NOMO-1 treated with dmso at 0.1 percent for 144 hours (cell line): Measurements from ENCODE around the gene GSTO2.

Source experiments
- DNase-seq: peaks from one replicate; lab custom pipeline; 2025; ENCODE audit not compliant: unreplicated experiment; lab: John Stamatoyannopoulos, UW

The GSTO2 gene

DNA sequence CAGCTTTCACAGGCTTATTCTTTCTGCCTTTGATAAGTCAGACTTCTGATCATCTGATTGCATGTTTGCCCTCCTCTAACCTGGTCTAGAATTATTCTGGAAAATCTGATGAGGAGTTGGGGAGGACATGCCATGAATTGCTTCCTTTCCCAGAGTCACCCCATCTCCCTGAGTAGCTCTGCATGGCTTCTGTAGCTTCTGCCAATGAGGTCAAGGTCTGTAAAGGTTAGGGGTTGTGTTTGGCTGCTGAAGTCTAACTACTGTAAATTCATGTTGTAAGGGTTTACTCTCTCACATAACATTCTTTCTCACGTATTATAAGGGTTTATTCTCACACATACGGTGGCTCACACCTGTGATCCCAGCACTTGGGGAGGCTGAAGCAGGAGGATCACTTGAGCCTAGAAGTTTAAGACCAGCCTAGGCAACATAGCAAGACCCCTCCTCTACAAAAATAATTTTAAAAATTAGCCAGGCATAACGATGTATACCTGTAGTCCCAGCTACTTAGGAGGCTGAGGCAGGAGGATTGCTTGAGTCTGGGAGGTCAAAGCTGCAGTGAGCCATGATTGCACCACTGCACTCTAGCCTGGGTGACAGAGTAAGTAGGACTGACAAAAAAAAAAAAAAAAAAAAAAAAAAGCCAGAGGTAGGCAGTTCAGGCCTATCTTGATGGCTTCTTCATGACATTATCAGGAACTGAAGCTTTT lies 10.7 kb downstream of the GSTO2 start:
- no peak for DNase-seq

- no peak for DNase-seq
Measured at GRCh38 chr10:104281694-104282093, 12.7 kb downstream of the GSTO2 start.

DNA sequence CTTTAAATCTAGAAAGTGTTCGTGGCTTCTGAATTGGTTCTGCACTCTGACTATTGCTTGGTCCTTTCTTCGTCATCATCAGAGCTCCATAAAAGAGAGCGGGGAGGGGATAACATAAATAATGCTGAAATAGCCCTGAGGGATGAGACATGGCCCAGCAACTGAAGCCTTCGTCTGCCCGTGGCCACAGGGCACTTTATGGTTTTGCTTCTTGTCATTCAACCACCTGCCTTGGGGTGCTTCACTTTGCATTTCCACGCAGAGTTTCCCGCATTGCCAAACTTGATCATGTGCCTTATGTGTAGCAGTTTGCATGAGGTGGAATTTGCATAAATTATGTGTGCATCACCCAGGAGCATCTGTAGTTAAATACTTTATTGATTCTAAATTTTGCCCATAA lies 15.9 kb downstream of the GSTO2 start:
- no peak for DNase-seq

GRCh38 chr10:104286939-104287338 lies 18.0 kb downstream of the GSTO2 start:
- DNase-seq = no peak

DNA sequence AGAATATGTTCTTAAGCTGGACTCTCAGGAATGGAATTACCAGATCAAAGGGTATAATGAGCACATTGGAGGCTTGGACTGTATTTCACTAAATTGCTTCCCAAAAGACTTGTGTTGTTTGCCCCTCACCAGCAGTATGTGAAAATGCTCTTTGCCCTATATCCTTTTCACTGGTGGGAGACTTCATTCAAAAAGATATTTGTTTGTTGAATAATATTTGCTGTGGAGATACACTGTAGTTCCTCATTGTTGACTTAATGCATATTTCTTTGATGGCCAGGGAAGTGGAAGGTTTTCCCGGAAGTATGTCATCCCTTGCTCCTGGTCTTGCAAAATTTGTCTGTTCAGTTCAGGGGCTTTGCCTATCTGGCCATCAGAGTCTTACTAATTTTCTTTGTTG lies 19.4 kb downstream of the GSTO2 start:
- DNase-seq = no peak

DNA sequence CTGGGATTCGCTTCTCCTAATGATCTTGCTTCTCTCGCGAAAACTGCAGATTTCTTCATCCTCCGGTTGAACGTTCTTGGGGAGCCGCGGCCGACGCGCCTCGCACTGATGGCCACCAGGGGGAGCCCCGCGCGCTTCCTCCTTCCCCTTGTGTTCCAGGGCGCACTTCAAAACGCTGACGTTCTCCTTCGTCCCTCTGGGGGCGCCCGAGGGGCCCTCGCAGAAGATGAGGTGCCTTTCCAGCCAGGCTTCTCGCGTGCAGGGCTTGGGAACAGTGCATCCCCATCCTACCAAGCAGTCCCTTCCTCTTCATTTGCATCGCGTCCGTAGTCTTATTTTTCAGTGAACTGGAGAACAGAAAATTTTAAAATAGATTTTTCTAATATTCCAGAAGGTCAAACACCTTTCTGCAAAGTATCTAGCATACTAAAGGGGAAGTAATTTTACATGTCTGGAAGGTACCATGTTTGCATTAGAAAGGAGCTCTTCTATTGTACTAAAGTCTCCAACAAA lies 22.5 kb downstream of the GSTO2 start:
- DNase-seq = peak; percentile 78

DNA sequence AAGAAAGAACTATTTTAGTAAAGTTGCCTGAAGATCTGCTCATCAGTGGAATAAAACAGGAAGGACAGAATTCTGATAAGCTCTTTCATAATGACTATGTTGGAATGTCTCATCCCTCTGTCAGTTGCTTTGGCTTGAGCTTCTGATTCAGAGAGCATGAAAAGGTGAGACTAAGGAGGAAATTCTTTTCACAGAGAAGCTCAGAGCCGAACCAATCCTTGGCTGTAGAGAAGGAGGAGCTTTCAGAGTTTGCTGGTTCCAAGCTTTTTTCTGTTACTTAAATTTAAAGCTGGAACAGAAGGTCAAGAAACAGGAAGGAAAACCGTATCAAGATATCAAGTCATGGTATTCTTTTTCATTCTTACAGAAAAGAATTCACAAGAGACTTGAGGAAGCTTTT lies 24.0 kb downstream of the GSTO2 start:
- no peak for DNase-seq

GRCh38 chr10:104293781-104294321 lies 24.9 kb downstream of the GSTO2 start:
- DNase-seq = no peak

- DNase-seq = no peak
Measured at GRCh38 chr10:104296687-104297436, 27.9 kb downstream of the GSTO2 start.

DNA sequence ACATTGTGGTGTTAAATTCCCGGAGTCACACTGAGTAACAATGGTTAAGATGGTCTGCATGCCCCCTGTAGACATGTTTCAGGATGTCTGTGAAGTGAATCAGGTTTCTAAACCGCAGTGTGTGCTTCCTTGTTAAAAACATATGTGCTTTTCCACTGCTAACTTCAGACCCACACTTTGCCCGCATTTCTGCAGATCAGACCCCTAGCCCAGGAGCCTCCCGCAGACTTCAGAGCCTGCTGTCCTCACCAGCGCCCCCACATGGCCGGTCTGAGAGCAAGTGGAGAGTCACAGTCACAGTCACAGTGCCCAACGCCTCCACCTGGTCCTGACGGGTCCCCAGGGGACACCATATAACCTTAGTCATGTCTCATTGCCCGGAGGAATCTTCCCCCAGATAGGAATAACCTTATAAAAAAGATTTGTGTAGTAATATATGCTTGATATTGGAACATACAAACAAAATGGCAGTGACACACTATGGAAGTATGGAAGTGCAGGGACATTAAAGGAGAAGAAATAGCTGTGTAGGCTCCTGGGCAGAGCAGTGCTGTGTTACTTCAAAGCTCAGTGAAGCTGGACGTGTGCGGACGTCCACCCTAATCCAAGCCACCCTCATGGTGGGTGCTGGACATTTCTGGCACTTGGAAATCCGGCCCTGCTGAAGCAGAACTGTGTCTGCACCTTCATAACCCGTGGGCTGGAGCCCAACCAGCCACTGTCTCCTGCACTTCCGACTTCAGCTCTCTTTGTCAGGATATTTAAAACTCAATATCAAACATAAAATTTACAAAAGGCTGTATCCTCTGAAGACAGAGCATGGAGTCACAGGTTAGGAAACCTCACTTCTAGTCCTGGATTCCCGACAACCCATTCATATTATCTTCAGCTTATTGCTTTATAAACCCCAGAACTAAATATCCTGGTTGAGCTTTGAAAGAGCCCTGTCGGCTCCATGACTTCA lies 29.0 kb downstream of the GSTO2 start:
- DNase-seq = no peak

DNA sequence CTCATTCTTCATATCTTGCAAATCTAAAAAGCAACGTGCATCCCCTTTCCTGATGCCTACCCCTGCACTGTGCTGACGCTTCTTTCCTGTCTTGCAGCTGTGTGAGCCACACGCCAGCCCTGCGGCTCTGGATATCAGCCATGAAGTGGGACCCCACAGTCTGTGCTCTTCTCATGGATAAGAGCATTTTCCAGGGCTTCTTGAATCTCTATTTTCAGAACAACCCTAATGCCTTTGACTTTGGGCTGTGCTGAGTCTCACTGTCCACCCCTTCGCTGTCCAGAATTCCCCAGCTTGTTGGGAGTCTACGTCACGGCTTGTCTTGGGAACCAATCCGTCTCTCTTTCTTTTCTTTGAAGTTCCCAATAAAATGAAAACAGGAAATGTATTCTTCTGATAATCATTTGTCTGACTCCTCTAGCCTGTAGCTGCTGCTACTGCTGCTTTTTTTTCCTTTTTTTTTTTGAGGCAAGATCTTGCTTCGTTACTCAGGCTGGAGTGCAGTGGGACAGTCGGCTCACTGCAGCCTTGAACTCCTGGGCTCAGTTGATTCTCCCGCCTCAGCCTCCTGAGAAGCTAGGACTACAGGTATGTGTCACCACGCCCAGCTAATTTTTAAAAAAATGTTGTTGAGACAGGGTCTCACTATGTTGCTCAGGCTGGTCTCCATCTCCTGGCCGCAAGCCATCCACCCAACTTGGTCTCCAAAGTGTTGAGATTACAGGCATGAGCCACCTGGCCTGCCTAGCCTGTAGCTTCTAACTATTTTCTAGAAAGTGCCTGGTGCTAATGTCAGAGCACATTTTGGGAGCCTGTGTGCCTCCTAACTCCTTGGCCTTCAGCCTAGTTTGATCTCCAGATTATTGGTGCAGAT lies 30.3 kb downstream of the GSTO2 start:
- DNase-seq = no peak

DNA sequence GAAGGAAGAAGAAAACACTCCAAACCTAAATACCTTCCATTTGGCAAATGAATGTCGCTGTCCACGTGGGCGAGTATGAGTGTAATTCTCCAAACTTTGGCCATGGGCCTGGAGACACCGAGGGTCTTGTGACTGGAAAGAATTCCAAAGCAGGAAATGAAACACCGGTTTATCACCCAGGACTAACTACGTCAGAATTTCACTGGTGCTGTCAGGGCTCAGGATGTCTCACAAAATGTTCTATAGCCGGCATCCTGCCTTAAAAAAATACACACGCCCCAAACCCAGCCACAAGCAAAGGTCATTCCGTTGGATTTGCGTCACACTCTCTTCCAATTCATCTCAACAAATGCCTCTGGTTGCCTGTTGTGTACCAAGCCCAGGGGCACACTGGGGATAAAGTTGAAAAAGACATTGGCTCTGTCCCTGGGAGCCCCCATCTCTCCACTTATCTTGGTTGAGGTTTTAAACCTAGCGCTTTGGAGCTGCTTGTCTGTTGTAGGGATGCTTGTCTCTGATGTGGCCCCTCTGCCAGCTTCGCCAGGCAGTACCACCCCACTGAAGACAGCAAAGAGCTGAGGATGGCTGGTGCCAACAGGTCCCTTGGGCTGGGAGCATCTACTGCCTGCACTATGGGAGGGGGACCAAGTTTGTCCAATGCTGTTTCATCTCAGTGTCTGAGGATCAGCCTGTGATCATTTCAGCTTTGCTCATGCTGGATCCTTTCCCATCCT lies 31.2 kb downstream of the GSTO2 start:
- DNase-seq = no peak

DNA sequence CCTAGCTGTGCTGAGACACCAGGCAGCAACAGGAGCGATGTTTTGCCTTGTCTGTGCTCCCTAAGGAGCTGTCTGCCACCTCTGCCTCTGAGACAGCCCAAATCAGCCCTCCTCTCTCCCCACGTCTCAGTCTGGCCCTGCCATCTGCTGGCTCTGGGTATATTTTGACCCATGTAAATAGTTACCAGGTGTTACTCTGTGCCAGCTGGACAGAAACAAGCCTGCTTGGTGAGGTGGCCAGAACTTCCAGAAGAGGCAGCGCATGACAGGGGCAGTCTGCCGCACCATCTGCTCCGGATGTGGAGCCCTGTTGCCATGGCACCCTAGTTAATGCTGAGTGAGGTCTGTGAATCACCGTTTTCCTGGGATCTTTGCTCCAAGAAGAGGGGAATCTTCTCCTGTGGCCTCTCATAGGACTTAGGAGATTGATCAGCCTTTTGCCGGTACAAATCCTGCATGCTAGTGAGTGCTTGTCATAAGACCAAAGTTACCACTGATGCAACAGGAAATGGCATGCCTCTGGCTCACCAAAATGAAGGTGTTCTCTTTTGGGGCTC lies 31.8 kb downstream of the GSTO2 start:
- no peak for DNase-seq

GRCh38 chr10:104301907-104302690 lies 33.1 kb downstream of the GSTO2 start:
- no peak for DNase-seq

DNA sequence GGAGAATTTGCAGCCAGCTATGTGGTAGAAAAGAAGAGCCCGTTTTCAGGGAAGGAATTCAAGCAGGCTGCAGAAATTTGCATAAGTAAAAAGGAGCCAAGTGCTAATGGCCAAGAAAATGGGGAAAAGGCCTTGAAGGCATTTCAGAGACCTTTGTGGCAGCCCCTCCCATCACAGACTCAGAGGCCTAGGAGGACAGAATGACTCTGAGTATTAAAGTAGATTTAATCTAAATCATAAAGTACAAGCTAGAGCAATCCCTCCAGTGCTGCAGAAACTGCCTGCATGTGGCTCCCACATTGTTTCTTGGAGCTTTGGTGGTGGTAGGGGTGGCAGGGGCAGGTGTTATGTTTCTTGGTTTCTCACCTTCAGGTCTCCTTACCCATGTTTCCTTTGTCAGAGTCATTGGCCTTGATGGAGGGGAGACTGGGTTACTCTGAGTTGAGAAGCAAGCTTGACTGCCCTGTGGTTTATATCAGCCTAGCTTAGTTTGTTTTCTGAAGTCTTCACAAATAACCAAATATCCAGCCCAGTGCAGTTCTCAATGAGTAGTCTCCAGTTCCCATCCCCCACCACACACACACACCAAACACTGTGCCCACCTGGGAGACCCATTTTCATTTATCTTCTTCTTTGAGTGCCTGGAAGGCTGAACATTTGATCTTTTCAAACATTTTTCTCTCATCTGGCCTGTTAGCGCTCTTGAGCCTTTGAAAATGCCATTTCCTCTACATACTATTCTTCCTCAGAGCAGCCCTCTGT lies 34.8 kb downstream of the GSTO2 start:
- DNase-seq = no peak

DNA sequence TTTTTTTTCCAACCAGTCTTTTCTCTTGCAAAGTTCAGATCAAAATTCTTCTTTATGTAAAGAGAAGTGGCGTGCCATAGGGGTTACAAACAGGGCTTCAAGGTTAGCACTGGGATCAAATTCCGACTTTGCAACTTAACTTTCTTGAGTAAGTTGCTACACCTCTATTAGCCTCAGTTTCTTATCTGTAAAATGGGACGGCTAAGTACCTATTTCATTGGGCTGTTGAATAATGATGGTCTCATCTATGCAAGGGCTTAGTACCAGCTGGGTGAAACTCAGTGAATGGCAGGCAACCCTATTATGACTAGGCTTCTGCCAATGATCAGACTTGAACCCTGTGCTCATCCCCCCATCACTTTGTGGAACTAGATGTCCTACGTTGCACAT lies 35.4 kb downstream of the GSTO2 start:
- DNase-seq = no peak

DNA sequence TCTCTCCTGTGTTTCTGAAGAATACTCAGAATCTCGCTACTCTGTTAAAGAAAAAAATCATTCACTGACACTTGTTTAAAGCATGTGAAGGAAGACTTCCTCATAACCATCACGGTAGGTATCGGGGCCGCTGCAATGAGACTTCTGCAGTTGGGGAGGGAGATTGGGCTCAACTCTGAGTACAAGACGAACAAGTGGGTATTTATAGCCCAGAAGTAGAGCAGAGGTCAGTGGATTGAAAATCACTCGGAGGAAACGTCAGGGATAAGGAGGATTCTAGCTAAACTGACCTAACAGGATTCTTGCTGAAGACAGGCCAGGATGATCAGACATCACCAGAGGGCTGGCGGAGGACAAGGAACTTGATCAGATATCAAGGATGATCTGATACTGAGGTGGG lies 35.9 kb downstream of the GSTO2 start:
- DNase-seq = no peak

DNA sequence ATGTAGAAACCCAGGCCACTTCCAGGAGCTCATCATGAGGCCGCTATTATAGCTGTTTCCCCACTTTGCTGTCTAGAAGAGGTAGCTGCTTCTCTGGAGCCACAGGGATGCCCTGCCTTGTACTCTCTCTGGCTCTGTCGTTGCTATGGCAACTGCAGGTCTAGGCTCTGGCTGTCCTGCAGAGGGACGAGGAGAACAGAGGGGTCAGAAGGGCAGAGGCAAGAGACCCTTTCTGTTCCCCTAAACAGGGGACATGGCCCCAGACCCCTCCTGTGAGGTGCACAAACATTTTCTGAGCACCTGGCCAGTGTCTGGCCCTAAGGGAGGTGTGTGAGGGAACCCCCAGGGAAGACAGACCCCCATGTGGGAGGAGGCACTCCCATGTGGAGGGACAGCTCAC lies 37.9 kb downstream of the GSTO2 start:
- DNase-seq = no peak
